Transverse colon (tissue), 4 donors: ENCODE results near the gene SLC7A9.

Experiments used
- CTCF ChIP-seq, 5 experiments: fragments of 200-600 bp in 3 of 5; fragments of 450-650 bp in 2 of 5; sonication (generic) in 3 of 5; IDR thresholded peaks; 1 replicate in 2 of 5; 2 replicates in 3 of 5; pipeline ENCODE4 v1.5.1; 2016 to 2017; ENCODE audit warnings: antibody characterized with exemption in 5 of 5, inconsistent platforms in 3 of 5, mild to moderate bottlenecking in 2 of 5, moderate library complexity in 1 of 5
- EP300 ChIP-seq: sonication (generic); formaldehyde crosslinking; IDR thresholded peaks from one replicate; pipeline ENCODE4 v1.6.1; 2017; ENCODE audit warnings: antibody characterized with exemption, low read depth
- POLR2A ChIP-seq: fragments of 450-650 bp; IDR thresholded peaks from one replicate; pipeline ENCODE4 v1.6.1; 2016; ENCODE audit warnings: antibody characterized with exemption, mild to moderate bottlenecking, moderate library complexity
- POLR2AphosphoS5 ChIP-seq, 3 donors: sonication (generic); formaldehyde crosslinking; IDR thresholded peaks; one replicate each; pipeline ENCODE4 v1.6.1; 2016; ENCODE audit warnings: antibody characterized with exemption in 3 of 3

DNA sequence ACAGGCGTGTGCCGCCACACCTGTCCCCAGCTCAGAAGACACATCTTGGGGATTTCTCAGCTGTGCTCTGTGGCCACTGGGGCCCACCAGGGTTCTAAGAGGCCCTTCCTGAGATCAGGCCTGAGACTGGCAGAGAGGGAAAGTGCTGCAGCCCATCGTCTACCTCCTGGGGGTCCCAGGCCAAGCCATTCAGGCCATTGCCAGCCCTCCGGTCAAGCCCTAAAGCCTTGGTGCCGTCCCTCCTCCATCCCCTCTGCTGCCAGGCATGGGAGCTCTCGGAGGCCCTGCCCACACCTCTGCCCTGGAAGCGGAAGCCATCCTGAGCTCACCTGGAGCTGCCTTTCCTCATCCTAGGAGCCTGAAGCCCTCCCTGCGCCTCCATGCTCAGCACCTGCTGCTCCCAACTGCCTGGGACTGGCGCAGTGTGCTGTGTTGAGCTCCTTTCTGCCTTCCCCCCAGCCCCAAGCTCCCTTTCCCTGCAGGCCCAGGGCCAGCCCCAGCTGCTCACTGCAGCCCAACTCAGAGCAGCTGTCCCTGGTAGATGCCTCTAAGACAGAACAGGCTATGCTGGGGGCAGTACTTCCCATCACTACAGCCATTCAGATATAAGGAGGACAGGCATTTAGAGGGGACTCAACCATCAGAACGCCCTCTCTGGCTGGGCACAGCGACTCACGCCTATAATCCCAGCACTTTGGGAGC is 2.9 kb downstream of the SLC7A9 start:
- TF ChIP-seq POLR2A, result no peak
- TF ChIP-seq CTCF (IDR thresholded peaks at IDR 0.05), result no peak
- no peak for TF ChIP-seq POLR2AphosphoS5 (IDR thresholded peaks at IDR 0.05)
- TF ChIP-seq EP300, result no peak
